ENCODE data around the gene KPNA1.

GRCh38 chr3:122530164-122530563 lies 15.4 kb upstream of the KPNA1 start:
- TF ChIP-seq CTCF (IDR thresholded peaks at IDR 0.05; ENCODE audit: poor library complexity) (no peak), EZH2phosphoT487 (IDR thresholded peaks at IDR 0.05; ENCODE audit: low read depth, severe bottlenecking, unreplicated experiment) (no peak)

All from hepatocyte (in vitro differentiated cells).